Muscle of back (tissue), 11 donors: ENCODE results near the gene PDP2. TPM values are rescaled to one million over a fixed set of nuclear protein-coding genes. Genes with fewer than 3 reads are reported as not detected.

Source experiments
- DNase-seq, 3 donors: peaks; one replicate each; pipeline versions ENCODE4 v3.0.0 to v3.0.0-alpha.2; 2013
- polyA plus RNA-seq, 10 donors: library from polyadenylated mRNA; unstranded; fragments of 120-200 nt; gene quantifications; one replicate each; pipeline ENCODE4 v1.2.1, GENCODE V29; 2013; ENCODE audit not compliant: insufficient read length in 10 of 10

Gene PDP2
- polyA plus RNA-seq, 10 donors: 2.1 to 3.8 (median 2.9) TPM

DNA sequence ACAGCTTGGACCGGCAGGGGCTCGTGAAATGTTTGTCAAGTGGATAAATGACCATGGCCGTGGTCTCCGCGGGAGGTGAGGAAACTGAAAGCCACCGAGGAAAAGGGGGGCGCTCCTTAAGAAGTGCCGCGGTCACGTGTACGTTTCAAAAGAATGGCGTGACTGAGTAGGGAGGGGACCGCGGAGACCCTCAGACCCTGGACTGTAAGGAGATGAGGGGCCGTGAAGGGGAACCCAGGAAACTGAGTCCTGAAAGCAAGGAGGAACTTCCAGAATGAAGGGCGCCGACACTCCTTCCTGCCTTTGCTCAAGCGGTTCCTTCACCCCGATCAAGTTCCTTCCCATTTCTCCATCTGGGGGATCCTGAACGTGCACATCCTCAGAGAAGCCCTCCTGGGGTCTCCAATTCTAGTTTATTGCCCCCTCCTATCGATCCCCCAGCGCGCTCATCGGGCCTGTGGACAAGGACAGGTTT, 54.6 kb downstream of the PDP2 start:
- peak in 1 of 3 donors; percentile 41 for DNase-seq

DNA sequence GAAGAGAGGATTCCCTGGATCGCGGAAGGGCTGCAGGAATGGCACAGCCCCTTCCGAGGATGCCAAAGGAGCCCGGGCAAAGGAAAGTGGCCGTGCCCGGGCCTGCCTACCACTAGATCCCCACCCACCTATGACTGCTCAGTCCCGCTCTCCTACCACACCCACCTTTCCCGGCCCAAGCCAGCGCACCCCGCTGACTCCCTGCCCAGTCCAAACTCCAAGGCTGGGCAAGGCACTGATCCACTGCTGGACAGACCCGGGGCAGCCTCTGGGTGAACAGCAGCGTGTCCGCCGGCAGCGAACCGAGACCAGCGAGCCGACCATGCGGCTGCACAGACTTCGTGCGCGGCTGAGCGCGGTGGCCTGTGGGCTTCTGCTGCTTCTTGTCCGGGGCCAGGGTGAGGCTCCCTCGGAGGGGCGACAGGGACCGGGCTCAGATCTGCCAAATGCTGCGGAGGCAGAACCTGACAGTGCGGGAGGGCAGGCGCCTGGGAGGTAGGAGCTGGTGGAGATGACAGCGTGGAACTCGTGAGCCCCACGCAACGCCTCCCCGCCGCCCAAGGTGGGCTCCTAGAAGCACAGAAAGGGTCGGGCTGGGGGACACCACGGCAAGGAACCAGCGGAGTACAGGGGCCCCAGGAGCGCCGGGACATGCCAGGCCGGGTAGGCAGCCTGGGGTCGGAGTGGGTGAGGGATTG, 55.1 kb downstream of the PDP2 start, which contains the start of gene CES2:
TSS of gene CES2 (plus strand) at position 203 of the 698 bp plus-strand sequence. CDS start at position 323, 120 bp downstream.
- peak in 1 of 3 donors; percentile 41 for DNase-seq

DNA sequence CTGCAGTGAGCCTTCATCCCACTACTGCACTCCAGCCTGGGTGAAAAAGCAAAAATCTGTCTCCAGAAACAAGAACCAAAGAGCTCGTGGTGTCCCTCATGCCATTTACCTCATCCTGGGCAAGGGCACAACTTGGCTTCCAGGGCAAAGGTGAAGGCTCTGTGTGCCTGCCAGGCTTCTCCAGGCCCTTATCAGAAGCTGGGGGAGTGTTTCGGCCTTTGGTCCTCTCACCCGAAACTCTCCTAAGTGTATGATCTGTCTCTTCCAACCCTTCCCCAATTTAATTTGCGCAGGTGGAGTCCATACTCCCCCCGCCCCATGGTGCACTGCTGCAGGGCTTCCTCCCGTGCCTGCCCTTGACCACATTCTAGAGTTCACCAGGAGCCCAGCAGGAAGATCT, 56.1 kb downstream of the PDP2 start:
- DNase-seq: no peak

DNA sequence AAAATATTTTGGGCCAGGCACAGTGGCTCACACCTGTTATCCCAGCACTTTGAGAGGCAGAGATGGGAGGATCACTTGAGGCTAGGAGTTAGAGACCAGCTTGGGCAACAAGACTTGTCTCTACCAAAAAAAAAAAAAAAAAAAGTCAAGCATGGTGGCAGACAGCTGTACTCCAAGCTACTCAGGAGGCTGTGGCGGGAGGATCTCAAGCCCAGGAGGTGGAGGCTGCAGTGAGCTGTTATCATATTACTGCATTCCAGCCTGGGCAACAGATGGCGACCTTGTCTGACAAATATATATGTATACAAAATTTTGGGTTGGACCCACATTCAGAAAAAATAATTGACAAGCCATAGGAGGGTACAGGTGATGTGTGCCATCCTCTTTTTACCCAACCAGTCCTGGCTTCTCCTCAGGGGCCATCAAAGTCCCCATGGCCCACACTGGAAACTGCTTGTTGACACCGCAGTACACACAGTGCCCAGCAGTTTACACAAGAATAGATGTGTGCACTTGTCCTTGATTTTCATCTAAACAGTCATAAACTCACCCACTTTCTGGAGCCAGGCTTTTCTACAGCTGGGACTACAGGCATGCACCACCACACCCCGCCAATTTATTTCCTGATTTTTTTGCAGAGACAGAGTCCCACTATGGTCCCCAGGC, 56.7 kb downstream of the PDP2 start:
- no peak for DNase-seq

DNA sequence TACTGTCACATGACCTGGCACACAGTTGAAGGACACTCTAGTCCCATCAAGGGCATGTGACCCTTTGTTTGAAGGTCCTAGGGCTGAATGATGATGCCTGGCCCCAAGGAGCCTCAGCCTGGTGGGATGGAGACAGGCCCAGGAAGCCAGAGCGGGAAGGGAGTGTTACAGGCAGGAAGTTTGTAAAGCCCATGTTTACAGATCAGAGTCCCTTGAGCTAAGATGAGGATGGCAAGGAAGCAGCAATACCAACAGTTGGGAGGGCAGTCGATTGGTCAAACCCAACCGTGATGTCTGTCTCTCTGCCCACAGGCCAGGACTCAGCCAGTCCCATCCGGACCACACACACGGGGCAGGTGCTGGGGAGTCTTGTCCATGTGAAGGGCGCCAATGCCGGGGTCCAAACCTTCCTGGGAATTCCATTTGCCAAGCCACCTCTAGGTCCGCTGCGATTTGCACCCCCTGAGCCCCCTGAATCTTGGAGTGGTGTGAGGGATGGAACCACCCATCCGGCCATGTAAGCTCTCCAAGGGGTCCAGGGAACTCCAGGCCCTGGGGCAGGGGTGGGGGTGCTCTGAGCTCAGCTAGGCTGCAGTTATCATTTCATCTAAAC, 57.5 kb downstream of the PDP2 start:
- no peak for DNase-seq

DNA sequence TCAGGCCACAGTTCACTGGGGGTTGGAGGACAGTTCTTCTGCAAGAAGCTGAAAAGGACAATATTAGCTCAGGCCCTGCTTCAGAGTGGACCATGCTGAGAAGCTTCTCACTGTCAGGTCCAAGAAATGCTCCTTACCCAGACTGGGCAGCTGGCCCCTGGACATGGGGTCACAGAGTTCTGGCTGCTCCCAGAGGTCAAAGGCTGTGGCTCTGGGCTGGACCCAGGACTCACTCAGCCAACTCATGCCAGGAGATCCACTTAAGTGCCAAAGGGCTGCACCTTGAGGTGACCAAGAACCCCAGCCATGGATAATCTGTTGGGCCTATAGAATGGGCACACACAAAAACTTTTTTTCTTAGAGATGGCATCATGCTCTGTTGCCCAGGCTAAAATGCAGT, 59.1 kb downstream of the PDP2 start:
- no peak for DNase-seq

DNA sequence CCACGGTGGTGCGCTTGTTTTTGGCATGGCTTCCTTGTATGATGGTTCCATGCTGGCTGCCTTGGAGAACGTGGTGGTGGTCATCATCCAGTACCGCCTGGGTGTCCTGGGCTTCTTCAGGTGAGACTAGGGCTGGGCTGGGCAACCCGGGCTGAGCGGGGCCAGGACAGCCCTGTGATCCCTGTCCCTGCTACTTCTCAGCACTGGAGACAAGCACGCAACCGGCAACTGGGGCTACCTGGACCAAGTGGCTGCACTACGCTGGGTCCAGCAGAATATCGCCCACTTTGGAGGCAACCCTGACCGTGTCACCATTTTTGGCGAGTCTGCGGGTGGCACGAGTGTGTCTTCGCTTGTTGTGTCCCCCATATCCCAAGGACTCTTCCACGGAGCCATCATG, 59.9 kb downstream of the PDP2 start:
- DNase-seq: no peak

Other genes starting within 250 kb of the PDP2 start
- 10 to 100 TPM in 6 of 10 donors, 1 to 10 TPM in 4; 8.5 to 15.5 (median 10.8) TPM for gene CMTM4, start 183.8 kb upstream of the PDP2 start, polyA plus RNA-seq
- gene DYNC1LI2, start 128.9 kb upstream of the PDP2 start, polyA plus RNA-seq: 100 to 1,000 TPM in 3 of 10 donors, 10 to 100 TPM in 7; 68.8 to 117 (median 89.5) TPM
- under 1 TPM in 2 of 10 donors, not detected in 8; 0.13 to 0.41 TPM for gene TERB1, start 78.9 kb upstream of the PDP2 start, polyA plus RNA-seq
- gene NAE1, start 49.5 kb upstream of the PDP2 start, polyA plus RNA-seq: 10 to 100 TPM; 36.1 to 56.3 (median 44.6) TPM
- not detected for gene CA7, start 36.1 kb upstream of the PDP2 start, polyA plus RNA-seq
- gene CDH16, start 38.4 kb downstream of the PDP2 start, polyA plus RNA-seq: under 1 TPM in 5 of 10 donors, not detected in 5; 0.07 to 0.31 (median 0.13) TPM
- 10 to 100 TPM in 1 of 10 donors, 1 to 10 TPM in 9; 2.6 to 13.1 (median 4.7) TPM for gene RRAD, start 45.0 kb downstream of the PDP2 start, polyA plus RNA-seq
- gene CIAO2B, start 53.9 kb downstream of the PDP2 start, polyA plus RNA-seq: 10 to 100 TPM; 71.1 to 99.3 (median 82.0) TPM
- gene CES2, start 55.0 kb downstream of the PDP2 start, polyA plus RNA-seq: 10 to 100 TPM; 22.3 to 28.6 (median 26.0) TPM
- under 1 TPM; 0.13 to 0.42 (median 0.30) TPM for gene CES3, start 80.8 kb downstream of the PDP2 start, polyA plus RNA-seq
- gene CES4A, start 108.1 kb downstream of the PDP2 start, polyA plus RNA-seq: 1 to 10 TPM; 1.5 to 7.0 (median 2.9) TPM
- gene CBFB, start 148.6 kb downstream of the PDP2 start, polyA plus RNA-seq: 10 to 100 TPM; 36.8 to 59.8 (median 40.7) TPM
- 10 to 100 TPM; 15.6 to 20.5 (median 18.9) TPM for gene PHAF1, start 229.4 kb downstream of the PDP2 start, polyA plus RNA-seq